HEK293 (cell line): Measurements from ENCODE around the gene LTO1.

Experiments
- KLF16 ChIP-seq: fragments of 450-650 bp; formaldehyde crosslinking; IDR thresholded peaks from 2 replicates; pipeline ENCODE4 v1.5.1; 2017; ENCODE audit warnings: missing biosample characterization, missing genetic modification characterization
- MYNN ChIP-seq: fragments of 450-650 bp; formaldehyde crosslinking; IDR thresholded peaks from 2 replicates; pipeline ENCODE4 v1.5.1; 2016; ENCODE audit warnings: missing biosample characterization, missing genetic modification characterization, borderline replicate concordance
- ZFHX2 ChIP-seq: fragments of 450-650 bp; formaldehyde crosslinking; conservative IDR thresholded peaks from 2 replicates; pipeline ENCODE4 v1.5.1; 2016; ENCODE audit warnings: missing biosample characterization, missing genetic modification characterization
- ZNF214 ChIP-seq: fragments of 450-650 bp; formaldehyde crosslinking; IDR thresholded peaks from 2 replicates; pipeline ENCODE4 v1.5.1; 2017; ENCODE audit warnings: missing biosample characterization, mild to moderate bottlenecking, missing genetic modification characterization, borderline replicate concordance
- ZNF24 ChIP-seq: fragments of 450-650 bp; formaldehyde crosslinking; IDR thresholded peaks from 2 replicates; pipeline ENCODE4 v1.5.1; 2016; ENCODE audit warnings: missing biosample characterization, missing genetic modification characterization
- ZNF394 ChIP-seq: fragments of 450-650 bp; formaldehyde crosslinking; IDR thresholded peaks from 2 replicates; pipeline ENCODE4 v1.5.1; 2016; ENCODE audit warnings: missing biosample characterization, missing genetic modification characterization, mild to moderate bottlenecking, moderate library complexity, borderline replicate concordance
- TF ChIP-seq, protein P1 (sequence below): fragments of 450-650 bp; formaldehyde crosslinking; IDR thresholded peaks from 2 replicates; pipeline ENCODE4 v1.5.1; 2016; ENCODE audit warnings: missing biosample characterization, missing genetic modification characterization
- TF ChIP-seq, protein P2 (sequence below): fragments of 450-650 bp; formaldehyde crosslinking; IDR thresholded peaks from 2 replicates; pipeline ENCODE4 v1.5.1; 2016; ENCODE audit warnings: missing biosample characterization, missing genetic modification characterization

DNA sequence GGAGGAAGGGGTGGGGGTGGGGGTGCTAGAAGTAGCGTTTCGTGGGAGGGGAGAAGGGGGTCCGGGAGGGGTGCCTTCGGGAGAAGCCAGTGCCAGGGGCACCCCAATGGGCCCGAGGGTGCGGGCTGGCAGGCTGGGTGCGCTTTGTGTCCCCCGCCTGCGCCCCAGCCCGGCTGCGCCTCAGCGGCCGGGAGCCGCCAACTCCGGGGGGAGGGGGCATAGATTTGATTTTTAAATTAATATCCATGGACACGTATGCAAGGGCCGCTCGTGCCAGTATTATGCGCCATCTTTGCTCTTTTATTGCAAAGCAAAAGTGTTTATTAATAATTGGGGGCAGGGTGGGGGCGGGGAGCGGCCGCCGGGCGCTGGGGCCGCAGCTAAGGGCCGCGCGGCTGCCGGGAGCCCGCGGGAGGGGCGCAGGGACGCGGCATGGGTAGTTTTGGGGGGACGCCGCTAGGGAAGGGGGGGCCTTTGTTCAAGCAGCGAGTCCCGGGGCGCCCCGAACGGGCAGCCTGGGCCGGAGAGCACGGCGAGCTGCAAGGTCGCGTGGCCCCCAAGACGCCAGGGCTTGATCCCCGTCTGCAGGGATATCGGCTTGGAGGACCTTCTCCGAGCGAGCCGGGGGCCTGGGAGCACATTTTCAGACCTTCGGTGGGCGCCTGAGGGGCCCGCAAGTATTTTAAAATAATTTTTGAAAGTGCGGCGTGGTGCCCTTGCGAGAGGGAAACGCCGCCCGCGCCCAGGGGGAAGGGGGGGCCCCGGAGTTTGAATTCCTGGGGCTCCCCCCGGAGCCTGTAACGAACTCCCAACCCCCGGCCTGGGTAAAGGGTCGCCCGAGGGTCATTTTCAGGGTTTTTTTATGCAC lies 33.2 kb downstream of the LTO1 start:
- TF ChIP-seq, protein P1, sequence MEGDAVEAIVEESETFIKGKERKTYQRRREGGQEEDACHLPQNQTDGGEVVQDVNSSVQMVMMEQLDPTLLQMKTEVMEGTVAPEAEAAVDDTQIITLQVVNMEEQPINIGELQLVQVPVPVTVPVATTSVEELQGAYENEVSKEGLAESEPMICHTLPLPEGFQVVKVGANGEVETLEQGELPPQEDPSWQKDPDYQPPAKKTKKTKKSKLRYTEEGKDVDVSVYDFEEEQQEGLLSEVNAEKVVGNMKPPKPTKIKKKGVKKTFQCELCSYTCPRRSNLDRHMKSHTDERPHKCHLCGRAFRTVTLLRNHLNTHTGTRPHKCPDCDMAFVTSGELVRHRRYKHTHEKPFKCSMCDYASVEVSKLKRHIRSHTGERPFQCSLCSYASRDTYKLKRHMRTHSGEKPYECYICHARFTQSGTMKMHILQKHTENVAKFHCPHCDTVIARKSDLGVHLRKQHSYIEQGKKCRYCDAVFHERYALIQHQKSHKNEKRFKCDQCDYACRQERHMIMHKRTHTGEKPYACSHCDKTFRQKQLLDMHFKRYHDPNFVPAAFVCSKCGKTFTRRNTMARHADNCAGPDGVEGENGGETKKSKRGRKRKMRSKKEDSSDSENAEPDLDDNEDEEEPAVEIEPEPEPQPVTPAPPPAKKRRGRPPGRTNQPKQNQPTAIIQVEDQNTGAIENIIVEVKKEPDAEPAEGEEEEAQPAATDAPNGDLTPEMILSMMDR (tag by site-specific recombination) = no peak
- TF ChIP-seq KLF16 (tag by site-specific recombination) (no peak), MYNN (tag by site-specific recombination) (no peak), ZNF394 (tag by site-specific recombination) (no peak), ZNF24 (tag by site-specific recombination) (no peak), ZNF214 (no peak), ZFHX2 (tag by site-specific recombination) (no peak)
- TF ChIP-seq, protein P2, sequence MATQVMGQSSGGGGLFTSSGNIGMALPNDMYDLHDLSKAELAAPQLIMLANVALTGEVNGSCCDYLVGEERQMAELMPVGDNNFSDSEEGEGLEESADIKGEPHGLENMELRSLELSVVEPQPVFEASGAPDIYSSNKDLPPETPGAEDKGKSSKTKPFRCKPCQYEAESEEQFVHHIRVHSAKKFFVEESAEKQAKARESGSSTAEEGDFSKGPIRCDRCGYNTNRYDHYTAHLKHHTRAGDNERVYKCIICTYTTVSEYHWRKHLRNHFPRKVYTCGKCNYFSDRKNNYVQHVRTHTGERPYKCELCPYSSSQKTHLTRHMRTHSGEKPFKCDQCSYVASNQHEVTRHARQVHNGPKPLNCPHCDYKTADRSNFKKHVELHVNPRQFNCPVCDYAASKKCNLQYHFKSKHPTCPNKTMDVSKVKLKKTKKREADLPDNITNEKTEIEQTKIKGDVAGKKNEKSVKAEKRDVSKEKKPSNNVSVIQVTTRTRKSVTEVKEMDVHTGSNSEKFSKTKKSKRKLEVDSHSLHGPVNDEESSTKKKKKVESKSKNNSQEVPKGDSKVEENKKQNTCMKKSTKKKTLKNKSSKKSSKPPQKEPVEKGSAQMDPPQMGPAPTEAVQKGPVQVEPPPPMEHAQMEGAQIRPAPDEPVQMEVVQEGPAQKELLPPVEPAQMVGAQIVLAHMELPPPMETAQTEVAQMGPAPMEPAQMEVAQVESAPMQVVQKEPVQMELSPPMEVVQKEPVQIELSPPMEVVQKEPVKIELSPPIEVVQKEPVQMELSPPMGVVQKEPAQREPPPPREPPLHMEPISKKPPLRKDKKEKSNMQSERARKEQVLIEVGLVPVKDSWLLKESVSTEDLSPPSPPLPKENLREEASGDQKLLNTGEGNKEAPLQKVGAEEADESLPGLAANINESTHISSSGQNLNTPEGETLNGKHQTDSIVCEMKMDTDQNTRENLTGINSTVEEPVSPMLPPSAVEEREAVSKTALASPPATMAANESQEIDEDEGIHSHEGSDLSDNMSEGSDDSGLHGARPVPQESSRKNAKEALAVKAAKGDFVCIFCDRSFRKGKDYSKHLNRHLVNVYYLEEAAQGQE (tag by site-specific recombination) = no peak
